Endothelial cell of umbilical vein (primary cell): ENCODE measurements around the gene PFDN5. TPM values are rescaled to one million over a fixed set of nuclear protein-coding genes. Genes with fewer than 3 reads are reported as not detected.
A peak's percentile ranks its signal among the peaks of the same experiment; 100 is the strongest.

Experiments used
- BruUV-seq: library from RNA; stranded (reverse); fragments of 400-500 nt; replicated peaks from 2 replicates; lab custom pipeline; 2021; lab: Mats Ljungman, UMichigan
- CTCF ChIA-PET: fragments of 300-600, 350-600 bp; sonication (Branson Sonifier 250); formaldehyde crosslinking; loops from one replicate; lab custom pipeline; 2021; ENCODE audit warnings: antibody characterized with exemption, inconsistent platforms; lab: Charles Lee
- POLR2A ChIA-PET: fragments of 300-600, 350-600 bp; sonication (Branson Sonifier 250); formaldehyde crosslinking; loops from one replicate; lab custom pipeline; 2021; ENCODE audit warnings: antibody characterized with exemption, inconsistent platforms; lab: Charles Lee
- DNase-seq: peaks from one replicate; pipeline ENCODE4 v3.0.0-alpha.2; 2011; ENCODE audit warnings: low read depth, low spot score
- FAIRE-seq: peaks from 2 replicates; lab custom pipeline; 2011; peaks lifted over from hg19 to GRCh38; lab: Jason Lieb, UNC
- H2AFZ ChIP-seq: 2 replicates; pipeline ENCODE4 v1.6.0; 2012; ENCODE audit warnings: low read depth, low read length, control low read depth, inconsistent platforms
- H3K27ac ChIP-seq: 2 replicates; pipeline ENCODE4 v1.5.1; 2011; ENCODE audit warnings: low read depth, mild to moderate bottlenecking, control low read depth, low read length, moderate library complexity; ENCODE audit not compliant: insufficient read depth
- H3K27me3 ChIP-seq, 2 experiments: 2 replicates each; pipeline versions ENCODE4 v1.6.0 to v1.6.1; 2011; ENCODE audit warnings: low read length in 2 of 2, mixed read lengths in 1 of 2; ENCODE audit not compliant: control insufficient read depth in 2 of 2, insufficient read depth in 2 of 2
- H3K36me3 ChIP-seq, 2 experiments: 2 replicates in 1 of 2; 3 replicates in 1 of 2; pipeline ENCODE4 v1.5.1; 2011; ENCODE audit warnings: low read length in 2 of 2, mild to moderate bottlenecking in 1 of 2, moderate library complexity in 1 of 2; ENCODE audit not compliant: control insufficient read depth in 2 of 2, insufficient read depth in 2 of 2; ENCODE audit errors: extremely low read depth in 1 of 2
- H3K4me1 ChIP-seq: 3 replicates; pipeline ENCODE4 v1.5.1; 2011; ENCODE audit warnings: mild to moderate bottlenecking, low read length; ENCODE audit not compliant: control insufficient read depth, insufficient read depth; ENCODE audit errors: extremely low read depth
- H3K4me2 ChIP-seq: 2 replicates; pipeline ENCODE4 v1.6.1; 2011; ENCODE audit warnings: low read length, control low read depth, mixed read lengths; ENCODE audit not compliant: insufficient read depth
- H3K4me3 ChIP-seq, 3 experiments: fragments of 200-600 bp in 1 of 3; sonication (generic), shearing (Covaris generic) in 1 of 3; replicated peaks in 1 of 3; 2 replicates each; pipeline ENCODE4 v1.5.1; 2011 to 2016; ENCODE audit warnings: control low read depth in 3 of 3, low read length in 3 of 3, mild to moderate bottlenecking in 2 of 3, inconsistent platforms in 1 of 3, low read depth in 1 of 3, moderate library complexity in 1 of 3; ENCODE audit not compliant: insufficient read depth in 1 of 3
- H3K79me2 ChIP-seq: 2 replicates; pipeline ENCODE4 v1.6.0; 2012; ENCODE audit warnings: low read length, inconsistent platforms; ENCODE audit not compliant: control insufficient read depth, insufficient read depth
- H3K9ac ChIP-seq: replicated peaks from 2 replicates; pipeline ENCODE3; 2011; ENCODE audit warnings: low read length, control low read depth; ENCODE audit not compliant: insufficient read depth; ENCODE audit errors: extremely low read depth
- H3K9me1 ChIP-seq: replicated peaks from 3 replicates; pipeline ENCODE4 v1.6.0; 2011; ENCODE audit warnings: mild to moderate bottlenecking, low read length; ENCODE audit not compliant: control insufficient read depth, insufficient read depth; ENCODE audit errors: extremely low read depth
- H3K9me3 ChIP-seq: replicated peaks from 2 replicates; pipeline ENCODE4 v1.5.1; 2012; ENCODE audit warnings: low read length, inconsistent platforms; ENCODE audit not compliant: control insufficient read depth, insufficient read depth
- H4K20me1 ChIP-seq: replicated peaks from 2 replicates; pipeline ENCODE3; 2011; ENCODE audit warnings: mild to moderate bottlenecking, low read length; ENCODE audit not compliant: control insufficient read depth, insufficient read depth; ENCODE audit errors: extremely low read depth
- EZH2 ChIP-seq: IDR thresholded peaks from 2 replicates; pipeline ENCODE4 v1.6.1; 2012; ENCODE audit warnings: borderline replicate concordance, low read depth, mild to moderate bottlenecking, moderate library complexity, low read length, inconsistent platforms; ENCODE audit not compliant: severe bottlenecking
- FOS ChIP-seq: IDR thresholded peaks from 2 replicates; pipeline ENCODE4 v1.6.1; 2011; ENCODE audit warnings: mild to moderate bottlenecking, low read length, moderate library complexity, borderline replicate concordance; ENCODE audit not compliant: insufficient read depth
- GATA2 ChIP-seq: IDR thresholded peaks from 2 replicates; pipeline ENCODE4 v1.7.0; 2011; ENCODE audit warnings: low read depth, mild to moderate bottlenecking, moderate library complexity, mixed read lengths, low read length; ENCODE audit not compliant: insufficient read length, insufficient read depth
- JUN ChIP-seq: IDR thresholded peaks from 2 replicates; pipeline ENCODE4 v1.6.1; 2011; ENCODE audit warnings: borderline replicate concordance, low read depth; ENCODE audit not compliant: insufficient read length, insufficient read depth
- POLR2A ChIP-seq: IDR thresholded peaks from 2 replicates; pipeline ENCODE4 v1.6.1; 2012; ENCODE audit warnings: low read depth, mild to moderate bottlenecking, control low read depth, low read length
- dilution Hi-C: fragments of 300-500 bp; cut with MboI; formaldehyde crosslinking; loops from one replicate; pipeline ENCODE4 v1.15.0; 2019; ENCODE audit warnings: low sequenced_read_pairs; ENCODE audit not compliant: extremely low pct_ligation_motif_present
- intact Hi-C: fragments of 100-400 bp; cut with micrococcal nuclease; formaldehyde crosslinking; loops from one replicate; pipeline ENCODE4 v1.10.0; 2022
- polyA plus RNA-seq, 4 experiments: library from polyadenylated mRNA; depleted of rRNA in 3 of 4; stranded (reverse) in 3 of 4; unstranded in 1 of 4; fragments of >200 nt; gene quantifications; 2 replicates each; pipeline versions ENCODE4 v1.2.1 to v1.2.3, GENCODE V29; 2011 to 2012; ENCODE audit warnings: missing spikeins in 1 of 4
- total RNA-seq: library from RNA; stranded (reverse); gene quantifications from 2 replicates; pipeline ENCODE4 v1.2.3, GENCODE V29; 2021

The PFDN5 gene
- total and polyA plus RNA-seq, 2 donors (not counting 3 experiments of a cell fraction or from before 2014, with no cell fraction given) = 301 to 745 TPM

DNA sequence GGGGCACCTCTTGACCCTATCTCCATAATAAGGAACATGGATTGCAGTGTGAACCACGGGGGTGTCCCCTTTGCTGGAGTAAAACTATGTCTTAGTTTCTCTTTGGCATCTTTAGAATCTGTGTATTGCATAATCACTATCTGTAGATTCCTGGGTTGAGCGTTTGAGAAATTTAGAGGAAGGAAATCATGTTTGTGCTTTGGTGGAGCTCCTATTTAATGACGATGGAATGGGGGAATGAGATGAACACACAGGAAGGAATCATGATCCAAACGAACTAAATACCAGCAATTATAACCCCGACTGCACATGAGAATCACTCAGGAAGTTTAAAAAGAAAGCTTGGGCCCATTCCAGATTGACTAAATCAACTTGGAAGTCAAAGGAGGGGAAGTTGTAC lies 2.8 kb downstream of the PFDN5 start:
- Histone ChIP-seq H3K27me3 (no peaks in the 10 kb centered on the region), H2AFZ (no peak overlapping the region), H3K9me3 (no peaks in the 10 kb centered on the region), H3K27ac (no peak overlapping the region), H3K4me3 (no peak overlapping the region), H3K4me2 (peak overlapping the region; percentile 12), H3K9ac (no peak overlapping the region), H3K9me1 (no peaks in the 10 kb centered on the region), H4K20me1 (no peaks in the 10 kb centered on the region), H3K79me2 (peaks cover 32% of the 10 kb centered on the region), H3K4me1 (peaks cover 35% of the 10 kb centered on the region), H3K36me3 (peaks cover 0 to 9% of the 10 kb centered on the region in 2 experiments)
- peak; percentile 9 for TF ChIP-seq FOS
- no peak for TF ChIP-seq GATA2
- intact Hi-C loops (no loop called here), dilution Hi-C loops (no loop called here)
- BruUV-seq = no TSS peak
- peak; percentile 69 for FAIRE-seq
- POLR2A ChIA-PET = no interaction called here
- DNase-seq = peak; percentile 42
- CTCF ChIA-PET = interaction anchor here (0.9 to 5.1 kb wide), 9 partner anchors 10 to 232 kb away, joined by 4 to 49 read pairs (median 6); partner anchors contain the start of gene AAAS

DNA sequence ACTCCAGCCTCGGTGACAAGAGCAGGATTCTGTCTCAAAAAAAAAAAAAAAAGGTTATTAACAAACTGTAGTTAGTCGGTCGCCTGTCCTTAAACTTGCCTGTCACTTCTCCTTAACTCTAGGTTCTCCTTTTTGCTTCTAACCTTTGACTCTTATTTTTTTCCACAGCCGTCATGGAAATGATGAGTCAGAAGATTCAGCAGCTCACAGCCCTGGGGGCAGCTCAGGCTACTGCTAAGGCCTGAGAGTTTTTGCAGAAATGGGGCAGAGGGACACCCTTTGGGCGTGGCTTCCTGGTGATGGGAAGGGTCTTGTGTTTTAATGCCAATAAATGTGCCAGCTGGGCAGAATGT lies 3.7 kb downstream of the PFDN5 start:
- dilution Hi-C loops (no loop called here), intact Hi-C loops (loop anchor here (1.0 kb wide), 1 partner anchor 22 kb away; the partner anchor contains the start of gene AAAS)
- Histone ChIP-seq H3K4me1 (peaks cover 35% of the 10 kb centered on the region), H3K4me2 (peak overlapping the region; percentile 29), H3K9me1 (no peaks in the 10 kb centered on the region), H3K27me3 (no peaks in the 10 kb centered on the region), H3K79me2 (peaks cover 32% of the 10 kb centered on the region), H3K9me3 (no peaks in the 10 kb centered on the region), H3K4me3 (peak overlapping the region in 2 of 3 experiments; percentile 57 to 65), H2AFZ (no peak overlapping the region), H3K36me3 (peaks cover 3 to 12% of the 10 kb centered on the region in 2 experiments), H4K20me1 (no peaks in the 10 kb centered on the region), H3K27ac (peak overlapping the region; percentile 42), H3K9ac (no peak overlapping the region)
- BruUV-seq = no TSS peak
- no peak for TF ChIP-seq EZH2
- peak; percentile 57 for TF ChIP-seq JUN
- no peak for TF ChIP-seq POLR2A
- peak; percentile 35 for TF ChIP-seq FOS
- CTCF ChIA-PET = interaction anchor here (0.8 to 5.1 kb wide), 9 partner anchors 11 to 209 kb away, joined by 3 to 49 read pairs (median 5); partner anchors contain the start of gene AAAS
- FAIRE-seq = no peak
- POLR2A ChIA-PET = interaction anchor here (0.7 kb wide), 1 partner anchor 58 kb away, joined by 5 read pairs; no protein-coding TSS in a partner anchor
- peak; percentile 72 for DNase-seq
